ENCODE measurements around the gene OR8G1.

OR8G1 gene

GRCh38 chr11:124200671-124201070 is 40.2 kb upstream of the OR8G1 start:
- no peak for TF ChIP-seq TAF1 (IDR thresholded peaks at IDR 0.05; ENCODE audit: low read depth)
- TF ChIP-seq RAD21 (IDR thresholded peaks at IDR 0.05; ENCODE audit: low read depth) = no peak
- TF ChIP-seq, protein P1, sequence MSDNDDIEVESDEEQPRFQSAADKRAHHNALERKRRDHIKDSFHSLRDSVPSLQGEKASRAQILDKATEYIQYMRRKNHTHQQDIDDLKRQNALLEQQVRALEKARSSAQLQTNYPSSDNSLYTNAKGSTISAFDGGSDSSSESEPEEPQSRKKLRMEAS (IDR thresholded peaks at IDR 0.05) = no peak
- TF ChIP-seq ZBTB7A (IDR thresholded peaks at IDR 0.05; ENCODE audit: low read depth) = no peak
- no peak for TF ChIP-seq TCF12 (IDR thresholded peaks at IDR 0.05; ENCODE audit: low read depth)
- TF ChIP-seq NFIC (IDR thresholded peaks at IDR 0.05) = no peak
- TF ChIP-seq, protein P2, sequence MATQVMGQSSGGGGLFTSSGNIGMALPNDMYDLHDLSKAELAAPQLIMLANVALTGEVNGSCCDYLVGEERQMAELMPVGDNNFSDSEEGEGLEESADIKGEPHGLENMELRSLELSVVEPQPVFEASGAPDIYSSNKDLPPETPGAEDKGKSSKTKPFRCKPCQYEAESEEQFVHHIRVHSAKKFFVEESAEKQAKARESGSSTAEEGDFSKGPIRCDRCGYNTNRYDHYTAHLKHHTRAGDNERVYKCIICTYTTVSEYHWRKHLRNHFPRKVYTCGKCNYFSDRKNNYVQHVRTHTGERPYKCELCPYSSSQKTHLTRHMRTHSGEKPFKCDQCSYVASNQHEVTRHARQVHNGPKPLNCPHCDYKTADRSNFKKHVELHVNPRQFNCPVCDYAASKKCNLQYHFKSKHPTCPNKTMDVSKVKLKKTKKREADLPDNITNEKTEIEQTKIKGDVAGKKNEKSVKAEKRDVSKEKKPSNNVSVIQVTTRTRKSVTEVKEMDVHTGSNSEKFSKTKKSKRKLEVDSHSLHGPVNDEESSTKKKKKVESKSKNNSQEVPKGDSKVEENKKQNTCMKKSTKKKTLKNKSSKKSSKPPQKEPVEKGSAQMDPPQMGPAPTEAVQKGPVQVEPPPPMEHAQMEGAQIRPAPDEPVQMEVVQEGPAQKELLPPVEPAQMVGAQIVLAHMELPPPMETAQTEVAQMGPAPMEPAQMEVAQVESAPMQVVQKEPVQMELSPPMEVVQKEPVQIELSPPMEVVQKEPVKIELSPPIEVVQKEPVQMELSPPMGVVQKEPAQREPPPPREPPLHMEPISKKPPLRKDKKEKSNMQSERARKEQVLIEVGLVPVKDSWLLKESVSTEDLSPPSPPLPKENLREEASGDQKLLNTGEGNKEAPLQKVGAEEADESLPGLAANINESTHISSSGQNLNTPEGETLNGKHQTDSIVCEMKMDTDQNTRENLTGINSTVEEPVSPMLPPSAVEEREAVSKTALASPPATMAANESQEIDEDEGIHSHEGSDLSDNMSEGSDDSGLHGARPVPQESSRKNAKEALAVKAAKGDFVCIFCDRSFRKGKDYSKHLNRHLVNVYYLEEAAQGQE (IDR thresholded peaks at IDR 0.05; ENCODE audit: low read depth) = no peak

DNA sequence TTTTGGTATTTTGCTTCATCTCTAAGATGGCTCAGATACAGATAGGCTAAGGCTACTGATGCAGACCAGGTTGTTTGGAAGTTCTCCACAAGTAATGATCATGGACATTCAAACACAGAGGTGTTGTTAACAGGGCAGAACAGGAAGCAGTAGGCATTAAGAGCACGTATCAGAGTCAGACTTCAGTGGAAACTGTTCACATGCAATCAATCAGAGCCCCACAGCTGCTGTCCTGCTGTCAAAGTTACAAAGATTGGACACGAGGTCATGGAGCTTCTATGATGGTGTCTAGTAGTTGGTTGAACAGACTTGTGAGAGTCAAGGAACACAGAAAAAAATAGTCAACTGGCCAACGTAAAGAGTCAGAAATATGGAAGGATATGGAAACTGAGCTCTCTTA is 37.9 kb upstream of the OR8G1 start:
- TF ChIP-seq ZBTB7A (IDR thresholded peaks at IDR 0.05; ENCODE audit: low read depth) (no peak), RAD21 (IDR thresholded peaks at IDR 0.05; ENCODE audit: low read depth) (no peak), TCF12 (IDR thresholded peaks at IDR 0.05; ENCODE audit: low read depth) (no peak), EP300 (IDR thresholded peaks at IDR 0.05; ENCODE audit: borderline replicate concordance) (no peak), NFIC (IDR thresholded peaks at IDR 0.05) (no peak), CREB1 (IDR thresholded peaks at IDR 0.05; ENCODE audit: low read depth) (no peak), CEBPB (IDR thresholded peaks at IDR 0.05) (no peak), YY1 (IDR thresholded peaks at IDR 0.05; ENCODE audit: low read depth) (no peak), TAF1 (IDR thresholded peaks at IDR 0.05; ENCODE audit: low read depth) (no peak), TEAD4 (IDR thresholded peaks at IDR 0.05) (no peak)
- TF ChIP-seq, protein P3, sequence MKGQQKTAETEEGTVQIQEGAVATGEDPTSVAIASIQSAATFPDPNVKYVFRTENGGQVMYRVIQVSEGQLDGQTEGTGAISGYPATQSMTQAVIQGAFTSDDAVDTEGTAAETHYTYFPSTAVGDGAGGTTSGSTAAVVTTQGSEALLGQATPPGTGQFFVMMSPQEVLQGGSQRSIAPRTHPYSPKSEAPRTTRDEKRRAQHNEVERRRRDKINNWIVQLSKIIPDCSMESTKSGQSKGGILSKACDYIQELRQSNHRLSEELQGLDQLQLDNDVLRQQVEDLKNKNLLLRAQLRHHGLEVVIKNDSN (IDR thresholded peaks at IDR 0.05) = no peak
- TF ChIP-seq, protein P1 (IDR thresholded peaks at IDR 0.05) = no peak
- TF ChIP-seq, protein P2 (IDR thresholded peaks at IDR 0.05; ENCODE audit: low read depth) = no peak

DNA sequence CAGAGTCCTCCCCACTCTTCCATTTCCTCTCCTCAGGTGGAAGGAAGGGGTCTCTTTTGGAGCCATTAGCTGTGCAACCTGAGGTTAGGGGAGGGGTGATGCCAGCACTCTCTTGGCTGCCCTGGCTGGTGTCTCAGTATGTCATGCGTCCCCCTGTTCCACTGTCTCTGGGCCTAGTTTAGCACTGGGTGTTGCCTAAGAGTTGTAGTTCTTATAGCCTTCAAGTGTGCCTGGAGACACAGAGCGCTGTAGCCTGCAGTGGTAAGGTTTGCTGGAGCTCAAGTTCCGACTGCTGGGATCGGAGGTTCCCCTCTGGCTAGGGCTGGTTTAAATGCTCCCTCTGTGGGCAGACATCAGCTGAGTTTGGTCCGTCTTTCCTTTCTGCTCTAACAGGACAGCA is 36.9 kb upstream of the OR8G1 start:
- no peak for TF ChIP-seq FOXM1 (IDR thresholded peaks at IDR 0.05; ENCODE audit: borderline replicate concordance, low read depth)
- TF ChIP-seq ZBTB7A (IDR thresholded peaks at IDR 0.05; ENCODE audit: low read depth) = no peak
- no peak for TF ChIP-seq NFIC (IDR thresholded peaks at IDR 0.05)
- TF ChIP-seq TAF1 (IDR thresholded peaks at IDR 0.05; ENCODE audit: low read depth) = no peak
- TF ChIP-seq RAD21 (IDR thresholded peaks at IDR 0.05; ENCODE audit: low read depth) = no peak
- TF ChIP-seq, protein P1 (IDR thresholded peaks at IDR 0.05) = no peak
- TF ChIP-seq, protein P3 (IDR thresholded peaks at IDR 0.05) = no peak
- TF ChIP-seq, protein P2 (IDR thresholded peaks at IDR 0.05; ENCODE audit: low read depth) = no peak

- TF ChIP-seq EP300 (IDR thresholded peaks at IDR 0.05; ENCODE audit: borderline replicate concordance) (no peak), TCF12 (IDR thresholded peaks at IDR 0.05; ENCODE audit: low read depth) (no peak), YY1 (IDR thresholded peaks at IDR 0.05; ENCODE audit: low read depth) (no peak), EGR1 (IDR thresholded peaks at IDR 0.05) (no peak), CEBPB (IDR thresholded peaks at IDR 0.05) (no peak)
- TF ChIP-seq, protein P3 (IDR thresholded peaks at IDR 0.05) = no peak
Observed at GRCh38 chr11:124207102-124207792, 33.6 kb upstream of the OR8G1 start.

Measured in Ishikawa (cell line).